ENCODE data around the gene CDH18.
"Not testable (repeated sequence)": the region's sequence is repeated elsewhere in the genome, so short reads cannot be mapped to it uniquely, and the experiment has no call there.

CDH18 gene

GRCh38 chr5:19880458-19880857, 107.5 kb downstream of the CDH18 start:
- DNase-seq = no peak
- in situ Hi-C loops (cut with HindIII; ENCODE audit: low pct_ligation_motif_present, low pct_unique_long_range_greater_than_20kb, low sequenced_read_pairs) = no loop called here

- in situ Hi-C loops (cut with HindIII; ENCODE audit: low pct_ligation_motif_present, low pct_unique_long_range_greater_than_20kb, low sequenced_read_pairs) = no loop called here
- DNase-seq = no peak
These were observed 113.2 kb downstream of the CDH18 start for GRCh38 chr5:19874811-19875210.

GRCh38 chr5:19866090-19866450, 121.9 kb downstream of the CDH18 start:
- DNase-seq = no peak
- in situ Hi-C loops (cut with HindIII; ENCODE audit: low pct_ligation_motif_present, low pct_unique_long_range_greater_than_20kb, low sequenced_read_pairs) = no loop called here

- in situ Hi-C loops (cut with HindIII; ENCODE audit: low pct_ligation_motif_present, low pct_unique_long_range_greater_than_20kb, low sequenced_read_pairs) = no loop called here
- no peak for DNase-seq
These were observed 122.5 kb downstream of the CDH18 start for GRCh38 chr5:19865336-19866089.

DNA sequence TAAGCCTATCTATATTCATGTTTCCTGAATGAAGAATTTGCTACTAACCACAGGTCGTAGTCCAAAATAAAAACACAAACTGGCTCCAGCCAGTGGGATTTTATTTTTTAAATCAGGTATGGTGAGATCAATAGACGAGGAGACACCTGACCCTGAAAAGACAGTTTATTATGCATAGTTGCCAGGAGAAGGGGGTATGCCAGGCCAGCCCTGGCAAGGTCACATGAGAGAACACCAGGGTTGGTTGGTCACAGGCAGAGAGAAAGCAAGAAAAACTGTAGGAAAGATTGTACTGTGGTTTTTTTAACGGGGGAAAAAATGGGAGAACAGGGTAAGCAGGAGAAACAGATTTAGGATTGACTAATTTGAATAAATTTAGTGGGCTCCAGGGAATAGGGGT, 125.3 kb downstream of the CDH18 start:
- in situ Hi-C loops (cut with HindIII; ENCODE audit: low pct_ligation_motif_present, low pct_unique_long_range_greater_than_20kb, low sequenced_read_pairs) = no loop called here
- no peak for DNase-seq

- no peak for DNase-seq
- in situ Hi-C loops (cut with HindIII; ENCODE audit: low pct_ligation_motif_present, low pct_unique_long_range_greater_than_20kb, low sequenced_read_pairs) = no loop called here
These were observed 129.0 kb downstream of the CDH18 start for GRCh38 chr5:19859020-19859419.

DNA sequence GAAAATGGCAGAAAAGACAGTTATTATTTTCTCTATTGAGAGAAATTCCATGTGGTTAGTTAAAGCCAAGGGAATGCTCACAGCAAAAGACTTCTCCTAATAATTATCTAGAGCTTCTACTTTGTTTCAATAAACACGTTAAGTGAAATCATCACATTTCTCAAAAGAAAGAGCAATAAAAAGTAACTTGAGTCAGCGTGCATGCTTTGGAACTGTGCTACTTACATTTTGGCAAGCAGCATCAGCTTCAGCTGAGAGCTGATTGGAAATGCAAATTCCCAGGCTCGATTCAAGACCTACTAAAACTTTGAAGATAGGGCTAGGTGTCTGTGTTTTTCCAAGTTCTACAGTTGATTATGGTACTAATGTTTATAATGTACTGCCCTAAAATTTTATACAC, 132.1 kb downstream of the CDH18 start:
- no peak for DNase-seq
- in situ Hi-C loops (cut with HindIII; ENCODE audit: low pct_ligation_motif_present, low pct_unique_long_range_greater_than_20kb, low sequenced_read_pairs) = no loop called here

- in situ Hi-C loops (cut with HindIII; ENCODE audit: low pct_ligation_motif_present, low pct_unique_long_range_greater_than_20kb, low sequenced_read_pairs) = no loop called here
- DNase-seq = no peak
These were observed 132.5 kb downstream of the CDH18 start for GRCh38 chr5:19855453-19855852.

DNA sequence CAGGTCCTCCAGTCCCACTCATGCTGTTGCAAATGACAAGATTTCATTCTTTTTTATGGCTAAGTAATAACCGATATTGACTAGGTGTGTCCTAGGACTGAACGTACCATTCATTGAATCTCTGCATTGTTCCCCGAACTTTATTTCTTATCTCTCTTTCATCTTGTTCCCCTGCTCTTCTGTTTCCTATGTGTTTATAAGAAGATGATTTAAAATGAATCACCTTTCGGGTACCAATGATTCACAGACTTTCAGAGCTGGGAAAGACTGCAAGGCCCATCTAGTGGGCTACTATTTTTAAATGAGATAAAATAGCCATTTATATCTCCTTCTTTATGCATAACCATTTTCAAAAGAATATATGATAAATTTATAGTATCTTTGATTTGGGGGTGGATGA, 133.0 kb downstream of the CDH18 start:
- in situ Hi-C loops (cut with HindIII; ENCODE audit: low pct_ligation_motif_present, low pct_unique_long_range_greater_than_20kb, low sequenced_read_pairs) = no loop called here

GRCh38 chr5:19853616-19854240, 134.3 kb downstream of the CDH18 start:
- DNase-seq = no peak
- in situ Hi-C loops (cut with HindIII; ENCODE audit: low pct_ligation_motif_present, low pct_unique_long_range_greater_than_20kb, low sequenced_read_pairs) = no loop called here

More for the DNA sequence above, 133.0 kb downstream of the CDH18 start:
- DNase-seq = no peak

- no peak for DNase-seq
- in situ Hi-C loops (cut with HindIII; ENCODE audit: low pct_ligation_motif_present, low pct_unique_long_range_greater_than_20kb, low sequenced_read_pairs) = no loop called here
These were observed 150.3 kb downstream of the CDH18 start for GRCh38 chr5:19837536-19838174.

DNA sequence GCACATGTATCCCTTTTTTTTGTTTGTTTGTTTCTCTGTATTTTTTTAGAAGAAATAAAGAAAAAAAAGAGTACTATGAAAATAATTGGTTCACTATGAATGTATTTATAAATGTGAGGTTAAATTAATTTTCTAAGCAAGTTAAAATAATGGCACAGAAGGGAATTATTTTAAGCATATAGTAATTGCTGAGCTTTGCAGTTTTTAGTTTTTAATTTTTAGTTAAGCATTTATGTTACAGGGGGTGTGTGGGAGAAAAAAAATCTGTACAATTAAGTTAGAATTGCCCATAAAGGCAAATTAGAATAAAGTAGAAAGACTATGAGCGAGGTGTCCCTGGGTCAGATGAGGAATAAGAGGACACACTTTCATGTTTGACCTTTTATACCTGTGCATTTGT, 152.6 kb downstream of the CDH18 start:
- in situ Hi-C loops (cut with HindIII; ENCODE audit: low pct_ligation_motif_present, low pct_unique_long_range_greater_than_20kb, low sequenced_read_pairs) = no loop called here
- DNase-seq = no peak

- in situ Hi-C loops (cut with HindIII; ENCODE audit: low pct_ligation_motif_present, low pct_unique_long_range_greater_than_20kb, low sequenced_read_pairs); DNase-seq: not testable (repeated sequence)
These were observed 175.3 kb downstream of the CDH18 start for GRCh38 chr5:19812720-19813119.

- in situ Hi-C loops (cut with HindIII; ENCODE audit: low pct_ligation_motif_present, low pct_unique_long_range_greater_than_20kb, low sequenced_read_pairs) = no loop called here
These were observed 181.2 kb downstream of the CDH18 start for GRCh38 chr5:19806756-19807155.

DNA sequence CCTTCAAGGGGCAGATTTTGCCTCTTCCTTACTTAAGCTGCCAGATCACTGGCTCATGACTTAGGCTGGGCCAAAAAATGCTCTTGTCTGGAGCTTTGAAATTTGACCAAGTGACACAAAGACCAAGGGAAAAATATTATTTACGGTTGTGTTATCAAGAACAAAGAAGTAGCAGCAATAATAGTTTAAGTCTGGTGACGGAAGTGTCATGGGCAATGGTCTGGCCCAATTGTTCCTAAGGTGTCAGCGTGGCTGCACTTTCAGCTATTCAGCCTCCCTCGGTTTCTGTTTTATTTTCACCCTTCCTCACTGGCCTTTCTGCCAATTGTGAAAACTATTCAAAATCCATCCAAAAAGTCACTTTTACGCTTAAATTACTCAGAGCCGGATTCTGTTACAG, 185.3 kb downstream of the CDH18 start:
- DNase-seq = no peak
- in situ Hi-C loops (cut with HindIII; ENCODE audit: low pct_ligation_motif_present, low pct_unique_long_range_greater_than_20kb, low sequenced_read_pairs) = no loop called here

More at GRCh38 chr5:19806756-19807155, 181.2 kb downstream of the CDH18 start:
- no peak for DNase-seq

GRCh38 chr5:19795218-19795617, 192.8 kb downstream of the CDH18 start:
- in situ Hi-C loops (cut with HindIII; ENCODE audit: low pct_ligation_motif_present, low pct_unique_long_range_greater_than_20kb, low sequenced_read_pairs) = no loop called here
- DNase-seq = peak; percentile 47

GRCh38 chr5:19790829-19791466, 197.1 kb downstream of the CDH18 start:
- in situ Hi-C loops (cut with HindIII; ENCODE audit: low pct_ligation_motif_present, low pct_unique_long_range_greater_than_20kb, low sequenced_read_pairs) = no loop called here
- DNase-seq = no peak

- in situ Hi-C loops (cut with HindIII; ENCODE audit: low pct_ligation_motif_present, low pct_unique_long_range_greater_than_20kb, low sequenced_read_pairs) = no loop called here
- DNase-seq = no peak
These were observed 205.4 kb downstream of the CDH18 start for GRCh38 chr5:19782566-19782965.

DNA sequence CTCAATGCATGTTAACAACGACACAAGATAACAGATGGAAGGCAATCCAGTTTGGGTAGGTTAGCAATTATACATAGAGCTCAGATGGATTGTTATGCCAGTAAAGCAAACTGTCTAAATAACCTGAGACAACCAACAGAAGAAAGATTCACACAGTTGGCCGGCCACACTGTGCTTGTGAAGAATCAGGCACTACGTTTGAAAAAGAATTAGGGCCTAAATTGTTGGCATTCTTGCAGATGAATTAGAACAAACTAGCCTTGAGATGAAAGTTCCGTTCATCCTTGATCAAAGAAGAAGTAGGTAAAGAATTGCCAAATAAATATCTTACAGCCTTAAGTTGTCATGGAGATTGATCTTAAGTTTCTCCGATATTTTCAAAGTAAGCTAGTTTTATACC, 210.6 kb downstream of the CDH18 start:
- in situ Hi-C loops (cut with HindIII; ENCODE audit: low pct_ligation_motif_present, low pct_unique_long_range_greater_than_20kb, low sequenced_read_pairs) = no loop called here
- DNase-seq = no peak

Measured in ACHN (cell line).